Hepatocyte (in vitro differentiated cells): ENCODE data around the gene BCL3. TPM values are rescaled to one million over a fixed set of nuclear protein-coding genes. Genes with fewer than 3 reads are reported as not detected.
A peak's percentile ranks its signal among the peaks of the same experiment; 100 is the strongest.

Source experiments
- DNase-seq: peaks from one replicate; pipeline ENCODE4 v3.0.0-alpha.2; 2016; ENCODE audit warnings: low spot score
- H2AFZ ChIP-seq: fragments of 200-600 bp; sonication (generic); 2 replicates; pipeline ENCODE4 v1.6.0; 2016; ENCODE audit warnings: antibody characterized with exemption, mild to moderate bottlenecking
- H3K27ac ChIP-seq: fragments of 200-600 bp; sonication (generic); 2 replicates; pipeline ENCODE4 v1.5.1; 2016; ENCODE audit warnings: mild to moderate bottlenecking
- H3K27me3 ChIP-seq: fragments of 200-600 bp; sonication (generic); 2 replicates; pipeline ENCODE4 v1.6.1; 2016
- H3K36me3 ChIP-seq: fragments of 200-600 bp; sonication (generic); replicated peaks from 2 replicates; pipeline ENCODE4 v1.5.1; 2016; ENCODE audit warnings: low read depth; ENCODE audit not compliant: insufficient read depth
- H3K4me1 ChIP-seq: fragments of 200-600 bp; sonication (generic); 2 replicates; pipeline ENCODE4 v1.5.1; 2016; ENCODE audit warnings: mild to moderate bottlenecking, moderate library complexity; ENCODE audit not compliant: insufficient read depth
- H3K4me2 ChIP-seq: fragments of 200-600 bp; sonication (generic); 2 replicates; pipeline ENCODE4 v1.6.0; 2016
- H3K4me3 ChIP-seq: fragments of 200-600 bp; sonication (generic); 2 replicates; pipeline ENCODE4 v1.5.1; 2016; ENCODE audit warnings: mild to moderate bottlenecking
- H3K79me2 ChIP-seq: fragments of 200-600 bp; sonication (generic); 2 replicates; pipeline ENCODE4 v1.6.0; 2017; ENCODE audit warnings: mild to moderate bottlenecking
- H3K9me2 ChIP-seq: fragments of 200-600 bp; sonication (generic); replicated peaks from 2 replicates; pipeline ENCODE4 v1.6.0; 2017; ENCODE audit warnings: mild to moderate bottlenecking; ENCODE audit not compliant: insufficient read depth
- H3K9me3 ChIP-seq: fragments of 200-600 bp; sonication (generic); 2 replicates; pipeline ENCODE4 v1.5.1; 2016; ENCODE audit warnings: low read depth, mild to moderate bottlenecking
- H4K20me1 ChIP-seq: fragments of 200-600 bp; sonication (generic); 2 replicates; pipeline ENCODE4 v1.6.0; 2016; ENCODE audit warnings: mild to moderate bottlenecking; ENCODE audit not compliant: insufficient read depth, poor library complexity, severe bottlenecking
- EZH2 ChIP-seq: fragments of 200-600 bp; sonication (generic); IDR thresholded peaks from 2 replicates; pipeline ENCODE4 v1.6.1; 2016; ENCODE audit warnings: antibody characterized with exemption, mild to moderate bottlenecking, borderline replicate concordance
- EZH2phosphoT487 ChIP-seq: fragments of 200-600 bp; sonication (generic); IDR thresholded peaks from one replicate; pipeline ENCODE4 v1.6.1; 2018; ENCODE audit warnings: antibody characterized with exemption, mild to moderate bottlenecking, low read depth, moderate library complexity; ENCODE audit not compliant: unreplicated experiment, severe bottlenecking
- WGBS: methylation state at CpG from one replicate; pipeline ENCODE4 v1.1.6; 2016; ENCODE audit warnings: low lambda C conversion rate; ENCODE audit errors: missing lambda C conversion rate; 5-methylcytosine and 5-hydroxymethylcytosine counted together
- polyA plus RNA-seq: library from polyadenylated mRNA; unstranded; fragments of >200 nt; fragmentation: Nextera tagmentation; extraction: Ambion mirVana; gene quantifications from 2 replicates; pipeline ENCODE4 v1.2.1, GENCODE V29; 2016
- total RNA-seq: library from RNA; depleted of rRNA; stranded (reverse); fragments of >200 nt; gene quantifications from 2 replicates; pipeline ENCODE4 v1.2.3, GENCODE V29; 2014
- TF ChIP-seq, protein P1 (sequence below): fragments of 200-600 bp; sonication (generic); IDR thresholded peaks from 2 replicates; pipeline ENCODE4 v1.5.1; 2016; ENCODE audit warnings: antibody characterized with exemption, mild to moderate bottlenecking; ENCODE audit not compliant: poor library complexity

Gene BCL3
- total and polyA plus RNA-seq, 2 experiments from 2014 or later, result 6.3 to 45.7 TPM

DNA sequence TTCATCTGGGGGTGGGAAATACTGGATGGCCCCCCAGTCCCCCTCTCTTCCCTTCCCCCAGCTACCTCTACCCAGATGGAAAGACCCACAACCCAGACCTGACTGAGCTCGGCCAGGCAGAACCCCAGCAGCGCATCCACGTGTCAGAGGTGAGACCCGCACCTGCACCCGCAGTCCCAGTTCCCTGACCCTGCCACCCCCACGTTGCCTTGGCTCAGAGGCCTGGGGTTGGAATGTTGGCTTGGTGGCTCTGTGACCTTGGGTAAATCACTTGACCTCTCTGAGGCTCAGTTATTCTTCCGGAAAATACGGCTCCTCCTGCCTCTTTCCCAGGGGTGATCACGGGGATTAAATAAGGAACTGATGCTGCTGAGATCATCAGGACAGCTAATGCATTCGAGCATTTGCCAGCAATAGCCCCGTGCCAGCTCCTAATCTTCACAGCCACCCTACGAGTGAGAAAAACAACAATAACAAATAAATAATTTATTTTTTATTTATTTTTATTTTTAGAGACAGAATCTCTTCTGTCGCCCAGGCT lies 41.5 kb downstream of the BCL3 start:
- Histone ChIP-seq H3K4me2 (no peak overlapping the region), H3K9me3 (no peaks in the 10 kb centered on the region), H3K27ac (no peak overlapping the region), H4K20me1 (no peaks in the 10 kb centered on the region), H2AFZ (no peak overlapping the region), H3K36me3 (no peaks in the 10 kb centered on the region), H3K4me1 (no peaks in the 10 kb centered on the region), H3K4me3 (no peak overlapping the region), H3K27me3 (no peaks in the 10 kb centered on the region), H3K79me2 (no peaks in the 10 kb centered on the region), H3K9me2 (no peaks in the 10 kb centered on the region)
- TF ChIP-seq EZH2, result no peak
- TF ChIP-seq, protein P1, sequence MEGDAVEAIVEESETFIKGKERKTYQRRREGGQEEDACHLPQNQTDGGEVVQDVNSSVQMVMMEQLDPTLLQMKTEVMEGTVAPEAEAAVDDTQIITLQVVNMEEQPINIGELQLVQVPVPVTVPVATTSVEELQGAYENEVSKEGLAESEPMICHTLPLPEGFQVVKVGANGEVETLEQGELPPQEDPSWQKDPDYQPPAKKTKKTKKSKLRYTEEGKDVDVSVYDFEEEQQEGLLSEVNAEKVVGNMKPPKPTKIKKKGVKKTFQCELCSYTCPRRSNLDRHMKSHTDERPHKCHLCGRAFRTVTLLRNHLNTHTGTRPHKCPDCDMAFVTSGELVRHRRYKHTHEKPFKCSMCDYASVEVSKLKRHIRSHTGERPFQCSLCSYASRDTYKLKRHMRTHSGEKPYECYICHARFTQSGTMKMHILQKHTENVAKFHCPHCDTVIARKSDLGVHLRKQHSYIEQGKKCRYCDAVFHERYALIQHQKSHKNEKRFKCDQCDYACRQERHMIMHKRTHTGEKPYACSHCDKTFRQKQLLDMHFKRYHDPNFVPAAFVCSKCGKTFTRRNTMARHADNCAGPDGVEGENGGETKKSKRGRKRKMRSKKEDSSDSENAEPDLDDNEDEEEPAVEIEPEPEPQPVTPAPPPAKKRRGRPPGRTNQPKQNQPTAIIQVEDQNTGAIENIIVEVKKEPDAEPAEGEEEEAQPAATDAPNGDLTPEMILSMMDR, result no peak
- no peak for TF ChIP-seq EZH2phosphoT487
- peak; percentile 2 for DNase-seq
- WGBS, result 89% methylated on average over 13 of the region's 13 CpGs

DNA sequence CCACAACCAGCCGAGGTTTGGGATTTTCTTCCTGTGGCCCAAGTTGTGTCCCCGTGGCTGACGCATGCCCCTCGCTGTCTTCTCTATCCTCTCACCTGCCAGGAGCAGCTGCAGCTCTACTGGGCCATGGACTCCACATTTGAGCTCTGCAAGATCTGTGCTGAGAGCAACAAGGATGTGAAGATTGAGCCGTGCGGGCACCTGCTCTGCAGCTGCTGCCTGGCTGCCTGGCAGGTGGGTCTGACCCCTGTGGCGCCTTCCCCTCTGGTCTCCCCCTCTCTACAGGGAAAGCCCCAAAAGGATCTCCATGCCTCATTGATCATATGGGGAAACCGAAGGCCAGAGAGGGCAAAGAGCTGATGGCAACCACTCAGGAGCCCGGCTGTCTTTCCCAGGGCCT lies 43.8 kb downstream of the BCL3 start:
- TF ChIP-seq, protein P1, result no peak
- TF ChIP-seq EZH2 (no peak), EZH2phosphoT487 (no peak)
- no peak for DNase-seq
- no peaks in the 10 kb centered on the region for H3K4me1 ChIP-seq
- H3K27me3 ChIP-seq, result no peaks in the 10 kb centered on the region
- H2AFZ ChIP-seq, result no peak overlapping the region
- WGBS, result 95% methylated on average over 9 of the region's 9 CpGs
- no peaks in the 10 kb centered on the region for H3K36me3 ChIP-seq
- no peaks in the 10 kb centered on the region for H3K9me3 ChIP-seq
- H3K9me2 ChIP-seq, result no peaks in the 10 kb centered on the region
- no peak overlapping the region for H3K4me2 ChIP-seq
- no peak overlapping the region for H3K4me3 ChIP-seq
- H3K27ac ChIP-seq, result no peak overlapping the region
- no peaks in the 10 kb centered on the region for H4K20me1 ChIP-seq
- H3K79me2 ChIP-seq, result no peaks in the 10 kb centered on the region

DNA sequence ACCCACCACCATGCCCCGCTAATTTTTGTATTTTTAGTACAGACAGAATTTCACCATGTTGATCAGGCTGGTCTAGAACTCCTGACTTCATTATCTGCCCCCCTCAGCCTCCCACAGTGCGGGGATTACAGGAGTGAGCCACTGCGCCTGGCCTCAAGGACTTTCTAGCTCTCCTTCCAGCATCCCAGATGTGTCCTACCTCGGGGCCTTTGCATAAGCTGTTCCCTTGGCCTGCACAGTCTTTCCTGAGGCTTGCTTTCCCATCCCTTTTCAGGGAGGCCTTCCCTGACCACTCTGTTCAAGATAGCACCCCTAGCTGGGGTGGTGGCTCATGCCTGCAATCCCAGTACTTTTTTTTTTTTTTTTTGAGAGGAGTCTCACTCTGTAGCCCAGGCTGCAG lies 46.1 kb downstream of the BCL3 start:
- Histone ChIP-seq H3K27ac (no peak overlapping the region), H4K20me1 (no peaks in the 10 kb centered on the region), H3K4me1 (no peaks in the 10 kb centered on the region), H3K36me3 (no peaks in the 10 kb centered on the region), H3K79me2 (no peaks in the 10 kb centered on the region), H3K4me2 (no peak overlapping the region), H3K4me3 (no peak overlapping the region), H3K9me3 (no peaks in the 10 kb centered on the region), H3K9me2 (no peaks in the 10 kb centered on the region), H3K27me3 (no peaks in the 10 kb centered on the region), H2AFZ (no peak overlapping the region)
- 94% methylated on average over 4 of the region's 4 CpGs for WGBS
- DNase-seq, result no peak
- TF ChIP-seq EZH2phosphoT487 (no peak), EZH2 (no peak)
- TF ChIP-seq, protein P1, result no peak

DNA sequence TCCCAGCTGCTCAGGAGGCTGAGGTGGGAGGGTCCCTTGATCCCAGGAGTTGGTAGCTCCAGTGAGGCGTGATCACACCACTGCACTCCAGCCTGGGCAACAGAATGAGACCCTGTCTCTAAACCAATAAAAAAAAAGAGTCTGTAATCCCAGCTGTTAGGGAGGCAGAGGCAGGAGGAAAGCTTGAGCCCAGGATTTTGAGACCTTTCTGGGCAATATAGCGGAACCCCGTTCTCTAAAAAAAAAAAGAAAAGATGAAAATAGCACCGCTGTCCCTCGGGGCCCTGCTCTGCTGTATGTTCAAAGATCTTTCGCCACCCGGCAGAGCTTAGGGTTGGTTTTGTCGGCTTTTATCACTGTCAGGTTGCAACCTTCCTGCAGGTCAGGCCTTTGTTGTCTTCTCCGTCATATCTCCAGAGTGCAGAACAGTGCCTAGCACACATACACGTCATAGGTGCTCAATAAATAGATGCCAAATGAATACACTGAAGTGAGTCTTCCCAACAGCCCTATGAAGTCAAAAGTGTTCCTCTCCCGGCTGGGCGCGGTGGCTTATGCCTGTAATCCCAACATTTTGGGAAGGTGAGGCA lies 47.0 kb downstream of the BCL3 start:
- no peak overlapping the region for H3K4me2 ChIP-seq
- H3K9me3 ChIP-seq, result no peaks in the 10 kb centered on the region
- no peaks in the 10 kb centered on the region for H3K27me3 ChIP-seq
- 90% methylated on average over 13 of the region's 13 CpGs for WGBS
- no peak for DNase-seq
- no peak overlapping the region for H3K4me3 ChIP-seq
- no peaks in the 10 kb centered on the region for H3K79me2 ChIP-seq
- H3K27ac ChIP-seq, result no peak overlapping the region
- H3K9me2 ChIP-seq, result no peaks in the 10 kb centered on the region
- no peak overlapping the region for H2AFZ ChIP-seq
- no peaks in the 10 kb centered on the region for H3K4me1 ChIP-seq
- H3K36me3 ChIP-seq, result no peaks in the 10 kb centered on the region
- H4K20me1 ChIP-seq, result no peaks in the 10 kb centered on the region
- no peak for TF ChIP-seq EZH2phosphoT487
- TF ChIP-seq, protein P1, result no peak
- no peak for TF ChIP-seq EZH2
